Activated naive CD4-positive, alpha-beta T cell treated with anti-CD3 and anti-CD28 coated beads for 36 hours (primary cell): Measurements from ENCODE around the gene AGPAT3. TPM values are rescaled to one million over a fixed set of nuclear protein-coding genes. Genes with fewer than 3 reads are reported as not detected.

Source experiments
- CTCF ChIA-PET: fragments of 350-600 bp; sonication (Branson Sonifier 250); formaldehyde crosslinking; loops from one replicate; lab custom pipeline; 2021; ENCODE audit warnings: antibody characterized with exemption; lab: Charles Lee
- DNase-seq: peaks from one replicate; pipeline ENCODE4 v3.0.0-alpha.2; 2020
- H3K27ac Mint-ChIP-seq: one replicate; pipeline ENCODE4 v1.8.0; 2021; ENCODE audit warnings: mild to moderate bottlenecking, mixed read lengths
- H3K27me3 Mint-ChIP-seq: one replicate; pipeline ENCODE4 v1.8.0; 2021; ENCODE audit warnings: low read depth, mixed read lengths
- H3K36me3 Mint-ChIP-seq: one replicate; pipeline ENCODE4 v1.8.0; 2021; ENCODE audit warnings: low read depth, mixed read lengths
- H3K4me1 Mint-ChIP-seq: one replicate; pipeline ENCODE4 v1.8.0; 2021; ENCODE audit warnings: low read depth, mixed read lengths
- H3K4me3 Mint-ChIP-seq: one replicate; pipeline ENCODE4 v1.8.0; 2021; ENCODE audit warnings: mild to moderate bottlenecking, moderate library complexity, mixed read lengths
- H3K9me3 Mint-ChIP-seq: one replicate; pipeline ENCODE4 v1.8.0; 2021; ENCODE audit warnings: mixed read lengths
- intact Hi-C: fragments of 100-400 bp; cut with micrococcal nuclease; formaldehyde crosslinking; loops from one replicate; pipeline ENCODE4 v1.15.1; 2023
- total RNA-seq, 2 experiments: library from RNA; stranded (reverse); gene quantifications; one replicate each; pipeline ENCODE4 v1.2.3, GENCODE V29; 2021

Gene AGPAT3
- total RNA-seq, 2 experiments from 2014 or later = 57.9 to 64.1 TPM

DNA sequence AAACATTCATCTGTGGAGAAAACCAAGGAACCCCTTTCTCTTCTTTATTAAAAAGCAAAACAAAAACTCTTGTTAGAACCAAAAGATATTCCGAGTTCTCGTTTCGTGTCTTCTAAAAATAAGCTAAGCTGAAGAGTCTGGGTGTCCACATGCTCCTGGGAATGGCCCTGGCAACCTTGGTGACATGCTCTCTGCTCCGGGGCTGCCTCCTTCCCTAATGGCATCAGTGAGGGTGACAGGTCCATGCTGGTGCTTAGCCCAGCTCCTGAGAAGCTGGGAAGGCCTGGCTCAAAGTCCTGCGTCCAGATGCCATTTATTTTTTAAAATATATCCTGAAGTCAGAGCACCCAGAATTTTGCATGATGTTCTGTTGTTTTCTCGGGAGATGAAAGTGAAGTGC lies 122.5 kb downstream of the AGPAT3 start:
- intact Hi-C loops = no loop called here
- no peaks in the 10 kb centered on the region for H3K36me3 Mint-ChIP-seq
- no peaks in the 10 kb centered on the region for H3K9me3 Mint-ChIP-seq
- H3K27ac Mint-ChIP-seq = no peak overlapping the region
- CTCF ChIA-PET = interaction anchor here (0.6 kb wide), 1 partner anchor 70 kb away, joined by 4 read pairs; no protein-coding TSS in a partner anchor
- DNase-seq = no peak
- no peaks in the 10 kb centered on the region for H3K27me3 Mint-ChIP-seq
- no peak overlapping the region for H3K4me3 Mint-ChIP-seq
- peaks cover 16% of the 10 kb centered on the region for H3K4me1 Mint-ChIP-seq

DNA sequence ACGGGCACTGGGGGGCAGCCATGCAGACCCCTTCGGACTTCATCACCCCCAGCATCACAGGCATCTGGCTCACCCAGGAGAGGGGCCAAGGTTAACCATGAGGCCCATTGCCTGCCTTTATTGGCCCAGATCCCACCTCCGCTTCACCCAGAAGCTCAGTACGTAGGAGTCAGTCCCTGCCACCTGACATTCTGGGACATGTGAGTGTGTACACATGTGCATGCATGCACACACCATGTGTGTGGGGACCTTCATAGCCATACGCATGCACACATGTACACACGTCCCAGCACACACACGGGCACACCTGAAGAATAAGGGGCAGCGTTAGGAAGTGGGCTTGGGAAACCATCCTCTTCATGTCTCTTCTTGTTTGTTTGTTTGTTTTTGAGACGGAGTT lies 123.0 kb downstream of the AGPAT3 start:
- H3K9me3 Mint-ChIP-seq = no peaks in the 10 kb centered on the region
- DNase-seq = no peak
- intact Hi-C loops = no loop called here
- no peaks in the 10 kb centered on the region for H3K36me3 Mint-ChIP-seq
- CTCF ChIA-PET = no interaction called here
- peaks cover 16% of the 10 kb centered on the region for H3K4me1 Mint-ChIP-seq
- H3K27ac Mint-ChIP-seq = no peak overlapping the region
- no peaks in the 10 kb centered on the region for H3K27me3 Mint-ChIP-seq
- no peak overlapping the region for H3K4me3 Mint-ChIP-seq

DNA sequence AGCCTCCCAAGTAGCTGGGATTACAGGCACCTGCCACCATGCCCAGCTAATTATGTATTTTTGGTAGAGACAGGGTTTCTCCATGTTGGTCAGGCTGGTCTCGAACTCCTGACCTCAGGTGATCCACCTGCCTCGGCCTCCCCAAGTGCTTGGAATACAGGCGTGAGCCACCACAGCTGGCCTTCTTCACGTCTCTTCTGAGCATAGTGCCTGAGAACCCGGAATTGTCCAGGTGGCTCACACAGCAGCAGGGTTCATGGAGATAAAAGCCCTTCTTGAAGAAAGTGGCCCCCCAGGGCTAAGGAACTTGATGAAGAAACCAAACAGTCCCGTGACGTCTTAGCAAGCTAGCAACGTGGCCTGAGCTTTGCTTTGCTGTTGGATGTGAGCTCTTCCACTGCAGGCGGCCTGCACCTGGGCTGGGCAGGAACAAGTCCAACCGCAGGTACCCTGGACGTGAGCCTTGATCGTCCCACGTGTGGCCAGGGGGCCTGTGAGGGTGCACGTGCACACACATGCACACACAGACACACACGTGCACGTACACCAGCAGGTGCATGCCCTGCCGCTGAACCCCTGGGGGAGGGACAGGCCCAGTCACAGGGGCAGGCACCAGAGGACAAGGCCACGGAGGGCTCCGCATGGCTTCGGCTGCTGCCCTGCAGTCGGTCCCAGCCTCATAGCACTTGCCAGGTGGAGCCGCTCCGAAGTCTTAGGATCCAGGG lies 123.6 kb downstream of the AGPAT3 start:
- no peak overlapping the region for H3K4me3 Mint-ChIP-seq
- intact Hi-C loops = no loop called here
- H3K9me3 Mint-ChIP-seq = no peaks in the 10 kb centered on the region
- no peak overlapping the region for H3K27ac Mint-ChIP-seq
- no peak for DNase-seq
- H3K36me3 Mint-ChIP-seq = no peaks in the 10 kb centered on the region
- CTCF ChIA-PET = no interaction called here
- no peaks in the 10 kb centered on the region for H3K27me3 Mint-ChIP-seq
- peaks cover 16% of the 10 kb centered on the region for H3K4me1 Mint-ChIP-seq

DNA sequence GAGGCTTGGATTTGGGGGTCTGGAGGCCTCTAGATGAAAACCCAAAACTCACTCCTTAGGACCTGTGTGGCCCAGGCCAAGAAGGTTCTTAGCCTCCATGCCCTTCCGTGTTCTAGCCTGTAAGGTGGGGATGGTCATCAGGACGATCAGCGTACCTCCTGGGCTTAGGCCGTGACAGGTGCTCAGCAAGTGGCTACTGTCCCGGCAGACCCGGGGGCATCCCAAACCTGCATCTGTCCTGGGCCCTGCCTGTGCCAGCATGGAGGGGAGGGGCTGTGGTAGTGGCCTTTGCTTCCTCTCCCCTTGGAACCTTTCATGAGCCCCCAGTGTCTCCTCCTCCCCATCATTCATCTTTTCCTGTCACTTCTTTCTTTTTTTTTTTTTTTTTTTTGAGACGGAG lies 124.4 kb downstream of the AGPAT3 start:
- Mint-ChIP-seq H3K27ac (no peak overlapping the region), H3K27me3 (no peaks in the 10 kb centered on the region), H3K9me3 (no peaks in the 10 kb centered on the region), H3K4me3 (no peak overlapping the region), H3K4me1 (peaks cover 16% of the 10 kb centered on the region), H3K36me3 (no peaks in the 10 kb centered on the region)
- no peak for DNase-seq
- intact Hi-C loops = no loop called here
- CTCF ChIA-PET = no interaction called here

DNA sequence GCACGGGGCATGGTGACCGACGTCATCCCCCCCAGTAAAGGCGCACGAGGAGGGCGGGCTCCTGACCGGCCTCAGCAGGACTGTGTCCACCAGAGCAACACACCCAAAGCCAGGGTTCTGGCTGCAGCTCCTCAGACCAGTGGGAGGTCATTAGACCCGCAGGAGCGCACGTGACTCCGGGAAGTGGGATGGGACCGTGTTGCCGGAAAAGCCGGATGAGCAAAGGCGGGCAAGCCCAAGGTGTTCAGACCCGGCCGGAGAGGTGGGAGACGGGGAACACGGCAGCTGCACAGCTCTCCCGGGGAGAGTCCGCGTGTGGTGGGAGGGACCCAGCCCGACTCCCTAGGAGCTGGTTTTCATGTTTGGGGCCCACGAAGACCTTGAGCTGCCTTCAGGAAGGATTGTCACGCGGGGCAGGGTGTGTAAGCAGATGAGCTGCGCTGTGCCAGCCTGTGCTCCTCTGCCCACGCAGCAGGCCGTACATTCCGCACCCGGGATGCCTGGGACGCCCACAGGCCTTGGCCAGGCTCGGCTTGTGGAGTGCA lies 126.5 kb downstream of the AGPAT3 start:
- Mint-ChIP-seq H3K4me1 (peaks cover 2% of the 10 kb centered on the region), H3K9me3 (no peaks in the 10 kb centered on the region), H3K4me3 (no peak overlapping the region), H3K27me3 (no peaks in the 10 kb centered on the region), H3K27ac (no peak overlapping the region), H3K36me3 (no peaks in the 10 kb centered on the region)
- no peak for DNase-seq
- CTCF ChIA-PET = no interaction called here
- intact Hi-C loops = no loop called here

DNA sequence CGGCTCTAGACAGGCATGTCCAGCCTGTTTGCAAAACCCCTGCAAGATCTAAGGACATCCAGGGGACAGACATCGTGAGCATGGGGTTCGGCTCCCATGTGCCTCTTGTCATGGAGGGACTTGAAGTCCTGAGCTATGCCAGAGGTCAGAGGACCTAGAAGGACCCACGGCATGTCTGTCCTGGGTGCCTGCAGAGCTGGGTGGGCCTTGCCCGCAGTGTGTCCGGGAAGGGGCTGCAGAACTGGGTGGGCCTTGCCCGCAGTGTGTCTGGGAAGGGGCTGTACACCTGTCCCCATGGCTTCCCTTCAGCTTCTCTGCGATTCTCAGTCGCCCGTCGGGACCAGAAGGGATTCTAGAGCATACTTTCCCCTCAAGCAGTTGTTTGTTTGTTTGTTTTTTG lies 127.1 kb downstream of the AGPAT3 start:
- no peaks in the 10 kb centered on the region for H3K4me1 Mint-ChIP-seq
- no peaks in the 10 kb centered on the region for H3K27me3 Mint-ChIP-seq
- no peak for DNase-seq
- H3K4me3 Mint-ChIP-seq = no peak overlapping the region
- no peak overlapping the region for H3K27ac Mint-ChIP-seq
- H3K36me3 Mint-ChIP-seq = no peaks in the 10 kb centered on the region
- no peaks in the 10 kb centered on the region for H3K9me3 Mint-ChIP-seq
- CTCF ChIA-PET = interaction anchor here (1.0 kb wide), 1 partner anchor 16 kb away, joined by 4 read pairs; no protein-coding TSS in a partner anchor
- intact Hi-C loops = no loop called here

DNA sequence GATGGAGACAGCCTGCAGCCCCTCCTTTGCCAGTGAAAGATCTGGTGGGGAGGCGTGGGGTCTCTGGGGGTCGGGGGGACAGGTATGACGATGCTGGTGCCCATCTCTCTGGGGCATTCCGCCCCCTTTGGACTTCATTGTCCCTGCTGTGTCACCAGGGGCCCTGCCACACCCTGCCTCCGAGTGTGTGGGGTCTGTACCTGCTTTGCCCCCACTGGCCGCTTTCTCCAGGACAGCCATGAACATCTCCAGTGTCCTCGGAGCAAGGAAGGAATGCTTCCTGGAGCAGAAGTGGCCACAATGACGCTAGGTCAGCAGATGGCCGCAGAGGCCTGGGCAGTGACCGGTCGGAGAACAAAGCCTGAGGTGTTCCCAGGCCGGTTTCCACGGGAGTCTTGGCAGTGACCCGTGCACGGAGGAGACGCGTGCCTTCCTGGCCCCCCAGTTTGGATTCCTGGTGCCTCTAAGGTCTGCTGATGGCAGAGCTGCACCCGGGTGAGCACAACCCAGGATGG lies 128.5 kb downstream of the AGPAT3 start:
- Mint-ChIP-seq H3K27ac (no peak overlapping the region), H3K4me1 (no peaks in the 10 kb centered on the region), H3K9me3 (no peaks in the 10 kb centered on the region), H3K27me3 (no peaks in the 10 kb centered on the region), H3K4me3 (no peak overlapping the region), H3K36me3 (no peaks in the 10 kb centered on the region)
- DNase-seq = no peak
- intact Hi-C loops = no loop called here
- CTCF ChIA-PET = no interaction called here

DNA sequence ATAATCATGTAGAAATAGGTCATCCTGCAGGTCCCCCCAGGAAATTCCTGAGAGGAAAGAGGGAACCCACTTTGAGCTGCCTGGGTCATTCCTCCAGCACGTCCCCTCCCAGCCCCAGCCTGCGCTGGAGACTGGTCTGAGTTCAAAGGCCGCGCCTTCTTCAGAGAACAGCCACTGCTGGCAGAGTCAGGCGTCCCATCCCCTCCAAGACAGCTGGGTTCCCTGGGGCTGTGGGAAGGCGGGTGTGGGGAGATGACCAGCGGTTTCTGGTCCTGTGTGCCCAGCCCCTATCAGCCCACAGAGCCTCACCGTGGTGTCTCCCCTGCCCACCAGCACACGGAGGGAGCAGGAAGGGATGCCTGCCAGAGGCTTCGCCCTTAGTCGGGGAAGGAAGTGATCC lies 129.1 kb downstream of the AGPAT3 start:
- H3K9me3 Mint-ChIP-seq = no peaks in the 10 kb centered on the region
- CTCF ChIA-PET = no interaction called here
- H3K36me3 Mint-ChIP-seq = no peaks in the 10 kb centered on the region
- H3K4me3 Mint-ChIP-seq = no peak overlapping the region
- no peak for DNase-seq
- no peaks in the 10 kb centered on the region for H3K27me3 Mint-ChIP-seq
- intact Hi-C loops = no loop called here
- no peaks in the 10 kb centered on the region for H3K4me1 Mint-ChIP-seq
- H3K27ac Mint-ChIP-seq = no peak overlapping the region

DNA sequence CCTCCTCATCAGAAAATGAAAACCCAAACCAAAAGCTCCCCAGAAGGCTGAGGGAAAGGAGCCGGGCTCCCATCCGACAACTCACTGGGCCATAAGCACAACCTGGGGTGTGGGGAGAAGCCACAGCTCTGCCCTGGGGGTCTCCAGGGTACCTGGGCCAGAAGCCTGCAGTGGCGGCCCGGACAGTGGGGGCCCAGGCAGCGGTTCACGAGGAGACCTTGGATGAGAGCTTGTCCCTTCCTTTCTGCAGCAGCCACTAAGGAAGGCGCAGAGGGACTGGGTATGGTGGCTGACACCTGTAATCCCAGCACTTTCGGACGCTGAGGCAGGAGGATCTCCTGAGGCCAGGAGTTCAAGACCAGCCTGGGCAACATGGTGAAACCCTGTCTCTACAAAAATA lies 129.6 kb downstream of the AGPAT3 start:
- H3K9me3 Mint-ChIP-seq = no peaks in the 10 kb centered on the region
- H3K27me3 Mint-ChIP-seq = no peaks in the 10 kb centered on the region
- H3K4me1 Mint-ChIP-seq = no peaks in the 10 kb centered on the region
- intact Hi-C loops = no loop called here
- CTCF ChIA-PET = no interaction called here
- H3K4me3 Mint-ChIP-seq = no peak overlapping the region
- H3K27ac Mint-ChIP-seq = no peak overlapping the region
- no peaks in the 10 kb centered on the region for H3K36me3 Mint-ChIP-seq
- no peak for DNase-seq

DNA sequence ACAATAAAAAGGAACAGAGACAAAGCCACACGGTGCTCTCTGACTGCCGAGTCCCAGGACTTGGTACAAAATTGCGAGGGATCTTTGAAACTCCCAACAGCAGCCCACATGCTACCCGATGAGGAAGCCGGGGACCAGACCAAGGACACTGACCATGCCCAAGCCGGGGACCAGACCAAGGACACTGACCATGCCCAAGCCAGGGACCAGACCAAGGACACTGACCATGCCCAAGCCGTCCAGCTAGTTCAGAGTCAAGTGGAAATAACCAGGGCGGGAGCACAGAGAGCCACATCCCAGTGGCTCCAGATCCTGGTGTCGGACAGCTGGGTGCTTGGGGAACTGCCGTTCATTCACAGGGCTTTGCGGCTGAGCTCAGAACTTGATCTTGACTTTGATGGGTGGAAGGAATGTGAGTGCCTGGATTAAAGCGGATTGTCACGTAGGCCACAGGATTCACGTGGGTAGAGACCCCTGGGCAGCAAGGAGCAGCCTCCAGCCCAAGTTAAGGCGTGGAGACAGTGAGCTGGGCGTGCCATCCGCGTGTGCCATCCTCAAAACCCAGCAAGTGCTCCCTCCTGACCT lies 130.6 kb downstream of the AGPAT3 start:
- intact Hi-C loops = no loop called here
- no peak overlapping the region for H3K27ac Mint-ChIP-seq
- H3K9me3 Mint-ChIP-seq = no peaks in the 10 kb centered on the region
- H3K36me3 Mint-ChIP-seq = no peaks in the 10 kb centered on the region
- no peaks in the 10 kb centered on the region for H3K27me3 Mint-ChIP-seq
- no peak overlapping the region for H3K4me3 Mint-ChIP-seq
- no peak for DNase-seq
- CTCF ChIA-PET = no interaction called here
- H3K4me1 Mint-ChIP-seq = no peaks in the 10 kb centered on the region

DNA sequence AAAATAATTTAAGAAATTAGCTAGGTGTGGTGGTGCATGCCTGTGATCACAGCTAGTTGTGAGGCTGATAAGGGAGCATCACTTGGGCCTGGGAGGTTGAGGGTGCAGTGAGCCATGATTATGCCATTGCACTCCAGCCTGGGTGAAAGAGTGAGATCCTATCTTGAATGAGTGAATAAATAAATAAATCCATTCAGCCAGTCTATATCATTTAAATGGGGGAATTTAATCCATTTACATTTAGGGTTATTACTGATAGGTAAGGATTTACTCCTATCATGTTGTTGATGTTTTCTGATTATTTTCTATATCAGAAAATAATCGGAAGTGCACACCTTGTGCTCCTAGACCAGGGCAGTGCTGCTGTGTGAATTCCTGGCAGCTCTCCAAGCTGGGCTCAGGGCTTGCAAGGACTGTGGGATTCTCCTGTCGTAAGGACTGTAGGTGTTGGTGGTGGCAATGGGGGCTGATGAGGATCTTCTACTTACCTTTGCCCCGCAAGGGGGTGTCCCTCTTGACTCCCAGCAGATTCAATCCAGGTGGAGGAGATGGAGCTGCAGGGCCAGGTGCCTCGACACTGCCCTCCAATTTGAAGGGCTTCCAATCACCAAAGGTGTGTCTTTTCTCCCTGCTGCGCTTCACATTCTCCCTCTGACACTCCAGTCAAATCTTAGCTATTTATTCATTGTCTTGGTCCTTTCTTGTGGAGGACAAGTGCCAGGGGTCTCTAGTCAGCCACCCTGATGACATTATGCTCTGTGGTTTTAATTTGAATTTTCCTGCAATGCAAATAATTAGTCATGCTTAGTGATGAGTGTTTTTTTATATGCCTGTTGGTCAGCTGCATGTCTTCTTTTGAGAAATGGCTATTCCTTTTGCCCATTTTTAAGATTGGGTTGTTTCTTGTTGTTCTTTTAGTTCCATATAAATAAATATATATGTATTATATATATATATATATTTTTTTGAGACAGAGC lies 133.0 kb downstream of the AGPAT3 start:
- H3K27me3 Mint-ChIP-seq = no peaks in the 10 kb centered on the region
- CTCF ChIA-PET = interaction anchor here (1.2 kb wide), 1 partner anchor 23 kb away, joined by 3 read pairs; no protein-coding TSS in a partner anchor
- H3K9me3 Mint-ChIP-seq = no peaks in the 10 kb centered on the region
- intact Hi-C loops = no loop called here
- DNase-seq = no peak
- no peak overlapping the region for H3K4me3 Mint-ChIP-seq
- no peak overlapping the region for H3K27ac Mint-ChIP-seq
- H3K36me3 Mint-ChIP-seq = no peaks in the 10 kb centered on the region
- H3K4me1 Mint-ChIP-seq = no peaks in the 10 kb centered on the region

DNA sequence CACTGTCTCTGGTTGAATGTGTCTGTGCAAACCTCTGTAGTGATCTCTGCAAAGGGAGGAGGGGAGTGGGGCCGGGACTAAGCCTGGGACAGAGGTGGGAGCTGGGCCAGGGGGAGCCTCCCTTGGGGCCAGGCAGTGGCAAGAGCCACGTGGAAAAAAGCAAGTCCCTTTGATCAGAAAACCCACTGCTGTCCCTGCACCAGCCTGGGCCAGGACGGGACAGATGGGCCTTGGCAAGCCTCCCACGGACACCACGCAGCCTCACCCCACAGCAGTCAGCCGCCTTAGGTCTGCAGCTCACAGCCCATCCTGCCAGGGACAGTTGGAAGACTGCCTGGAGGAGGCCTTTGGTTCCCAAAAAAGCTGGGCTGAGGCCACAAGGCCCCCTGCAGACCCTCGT lies 135.3 kb downstream of the AGPAT3 start:
- H3K9me3 Mint-ChIP-seq = no peaks in the 10 kb centered on the region
- no peaks in the 10 kb centered on the region for H3K27me3 Mint-ChIP-seq
- intact Hi-C loops = no loop called here

More for the DNA sequence above, 135.3 kb downstream of the AGPAT3 start:
- H3K4me1 Mint-ChIP-seq = no peaks in the 10 kb centered on the region
- CTCF ChIA-PET = interaction anchor here (1.3 kb wide), 1 partner anchor 188 kb away, joined by 3 read pairs; no protein-coding TSS in a partner anchor
- H3K36me3 Mint-ChIP-seq = no peaks in the 10 kb centered on the region
- no peak overlapping the region for H3K27ac Mint-ChIP-seq
- no peak overlapping the region for H3K4me3 Mint-ChIP-seq
- DNase-seq = no peak
